Measurements from ENCODE around the gene DNAH6. TPM values are rescaled to one million over a fixed set of nuclear protein-coding genes. Genes with fewer than 3 reads are reported as not detected.
A peak's percentile ranks its signal among the peaks of the same experiment; 100 is the strongest.

The DNAH6 gene
- total RNA-seq, 1 experiment from 2014 or later, result not detected

DNA sequence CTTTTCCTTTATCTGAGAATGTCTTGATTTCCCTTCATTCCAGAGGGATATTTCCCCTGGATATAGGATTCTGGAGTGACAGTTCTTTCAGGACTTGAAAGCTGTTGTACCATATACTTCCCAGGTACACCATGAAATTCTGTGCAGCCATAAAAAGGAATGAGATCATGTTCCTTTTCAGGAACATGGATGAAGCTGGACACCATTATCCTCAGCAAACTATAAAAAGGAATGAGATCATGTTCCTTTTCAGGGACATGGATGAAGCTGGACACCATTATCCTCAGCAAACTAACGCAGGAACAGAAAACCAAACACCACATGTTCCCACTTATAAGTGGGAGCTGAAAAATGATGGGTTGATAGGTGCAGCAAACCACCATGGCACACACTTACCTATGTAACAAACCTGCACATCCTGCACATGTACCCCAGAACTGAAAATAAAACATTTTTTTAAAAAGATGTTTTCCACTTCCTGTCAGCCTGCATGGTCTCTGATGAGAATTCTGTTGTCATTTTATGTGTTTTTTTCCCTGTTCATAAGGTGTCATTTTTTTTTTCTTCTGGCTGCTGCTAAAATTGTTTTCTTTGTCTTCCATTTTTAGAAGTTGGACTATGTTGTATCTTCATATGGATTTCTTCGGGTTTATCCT, 133.3 kb downstream of the DNAH6 start:
- H3K4me1 ChIP-seq (ENCODE audit: insufficient read depth, low read length), result no peaks in the 10 kb centered on the region
- no peak overlapping the region for H2AFZ ChIP-seq (ENCODE audit: low read length)
- no peak overlapping the region for H3K9ac ChIP-seq (ENCODE audit: low read length)
- no peak for DNase-seq
- H3K27ac ChIP-seq (ENCODE audit: low read length), result no peak overlapping the region
- H3K9me2 ChIP-seq (replicated peaks; ENCODE audit: low read length), result no peaks in the 10 kb centered on the region
- TF ChIP-seq, protein P1, sequence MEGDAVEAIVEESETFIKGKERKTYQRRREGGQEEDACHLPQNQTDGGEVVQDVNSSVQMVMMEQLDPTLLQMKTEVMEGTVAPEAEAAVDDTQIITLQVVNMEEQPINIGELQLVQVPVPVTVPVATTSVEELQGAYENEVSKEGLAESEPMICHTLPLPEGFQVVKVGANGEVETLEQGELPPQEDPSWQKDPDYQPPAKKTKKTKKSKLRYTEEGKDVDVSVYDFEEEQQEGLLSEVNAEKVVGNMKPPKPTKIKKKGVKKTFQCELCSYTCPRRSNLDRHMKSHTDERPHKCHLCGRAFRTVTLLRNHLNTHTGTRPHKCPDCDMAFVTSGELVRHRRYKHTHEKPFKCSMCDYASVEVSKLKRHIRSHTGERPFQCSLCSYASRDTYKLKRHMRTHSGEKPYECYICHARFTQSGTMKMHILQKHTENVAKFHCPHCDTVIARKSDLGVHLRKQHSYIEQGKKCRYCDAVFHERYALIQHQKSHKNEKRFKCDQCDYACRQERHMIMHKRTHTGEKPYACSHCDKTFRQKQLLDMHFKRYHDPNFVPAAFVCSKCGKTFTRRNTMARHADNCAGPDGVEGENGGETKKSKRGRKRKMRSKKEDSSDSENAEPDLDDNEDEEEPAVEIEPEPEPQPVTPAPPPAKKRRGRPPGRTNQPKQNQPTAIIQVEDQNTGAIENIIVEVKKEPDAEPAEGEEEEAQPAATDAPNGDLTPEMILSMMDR (conservative IDR thresholded peaks at IDR 0.05; ENCODE audit: low read depth, low read length), result no peak
- TF ChIP-seq EZH2 (IDR thresholded peaks at IDR 0.05; ENCODE audit: low read length, unreplicated experiment), result no peak
- ChIA-PET POLR2A (ENCODE audit: unreplicated experiment) (no interaction called here), CTCF (no interaction called here)
- intact Hi-C loops (cut with micrococcal nuclease), result no loop called here
- H3K4me3 ChIP-seq (ENCODE audit: low read length), result no peak overlapping the region
- no peaks in the 10 kb centered on the region for H3F3A ChIP-seq (ENCODE audit: low read length, unreplicated experiment)
- H3K36me3 ChIP-seq (ENCODE audit: low read depth, low read length), result no peaks in the 10 kb centered on the region
- no peak overlapping the region for H3K4me2 ChIP-seq (ENCODE audit: low read length)
- peaks cover 67% of the 10 kb centered on the region for H3K27me3 ChIP-seq (ENCODE audit: low read length)
- BruUV-seq (replicated peaks), result no TSS peak
- H3K9me3 ChIP-seq (ENCODE audit: low read length), result no peaks in the 10 kb centered on the region
- no peaks in the 10 kb centered on the region for H3K79me2 ChIP-seq (ENCODE audit: low read length)
- ATAC-seq, result no peak
- H4K20me1 ChIP-seq (ENCODE audit: low read length), result no peaks in the 10 kb centered on the region

DNA sequence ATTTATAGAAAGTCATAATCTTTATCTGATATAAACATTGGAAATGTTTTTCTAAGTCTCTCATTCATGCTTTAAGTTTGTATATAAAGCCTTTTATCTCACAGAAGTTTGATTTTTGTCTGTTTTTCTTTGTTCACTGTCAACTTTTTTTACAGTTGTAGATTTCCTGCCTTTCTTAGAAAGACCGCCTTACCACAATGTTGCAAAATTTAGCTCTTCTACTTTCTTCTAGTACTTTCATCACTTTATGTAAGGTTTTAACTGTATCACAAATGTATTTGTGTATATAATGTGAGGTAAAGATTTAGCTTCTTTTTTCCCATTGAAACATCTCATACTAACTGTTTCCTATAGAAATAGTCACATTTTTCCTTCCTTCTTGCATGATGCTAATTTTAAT, 136.1 kb downstream of the DNAH6 start:
- Histone ChIP-seq H3K36me3 (ENCODE audit: low read depth, low read length) (no peaks in the 10 kb centered on the region), H3K4me3 (ENCODE audit: low read length) (no peak overlapping the region), H3K4me2 (ENCODE audit: low read length) (no peak overlapping the region), H3F3A (ENCODE audit: low read length, unreplicated experiment) (no peaks in the 10 kb centered on the region), H3K79me2 (ENCODE audit: low read length) (no peaks in the 10 kb centered on the region), H3K9ac (ENCODE audit: low read length) (no peak overlapping the region), H3K4me1 (ENCODE audit: insufficient read depth, low read length) (no peaks in the 10 kb centered on the region), H4K20me1 (ENCODE audit: low read length) (no peaks in the 10 kb centered on the region), H3K9me2 (replicated peaks; ENCODE audit: low read length) (no peaks in the 10 kb centered on the region), H3K9me3 (ENCODE audit: low read length) (no peaks in the 10 kb centered on the region), H3K27me3 (ENCODE audit: low read length) (peaks cover 72% of the 10 kb centered on the region), H2AFZ (ENCODE audit: low read length) (no peak overlapping the region), H3K27ac (ENCODE audit: low read length) (no peak overlapping the region)
- CTCF ChIA-PET, result no interaction called here
- no peak for DNase-seq
- BruUV-seq (replicated peaks), result no TSS peak
- no peak for ATAC-seq
- TF ChIP-seq, protein P1 (conservative IDR thresholded peaks at IDR 0.05; ENCODE audit: low read depth, low read length), result no peak
- no peak for TF ChIP-seq EZH2 (IDR thresholded peaks at IDR 0.05; ENCODE audit: low read length, unreplicated experiment)
- no peak for TF ChIP-seq EZH2phosphoT487 (IDR thresholded peaks at IDR 0.05; ENCODE audit: borderline replicate concordance, low read length)
- POLR2A ChIA-PET (ENCODE audit: unreplicated experiment), result no interaction called here
- intact Hi-C loops (cut with micrococcal nuclease), result no loop called here

DNA sequence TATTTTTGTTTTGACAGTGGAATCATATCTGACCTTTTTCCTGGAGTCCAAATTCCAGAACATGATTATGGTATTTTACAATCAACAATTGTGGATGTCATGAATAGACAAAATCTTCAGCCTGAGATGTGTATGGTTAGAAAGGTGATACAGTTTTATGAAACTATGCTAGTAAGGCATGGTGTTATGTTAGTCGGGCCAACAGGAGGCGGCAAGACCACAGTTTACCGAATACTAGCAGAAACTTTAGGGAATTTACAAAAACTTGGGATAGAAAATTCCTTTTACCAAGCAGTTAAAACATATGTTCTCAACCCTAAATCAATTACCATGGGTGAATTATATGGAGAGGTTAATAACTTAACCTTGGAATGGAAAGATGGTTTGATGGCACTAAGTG, 137.0 kb downstream of the DNAH6 start:
- Histone ChIP-seq H3K9ac (ENCODE audit: low read length) (no peak overlapping the region), H3K79me2 (ENCODE audit: low read length) (no peaks in the 10 kb centered on the region), H3K27me3 (ENCODE audit: low read length) (peaks cover 67% of the 10 kb centered on the region), H3K27ac (ENCODE audit: low read length) (no peak overlapping the region), H3K4me3 (ENCODE audit: low read length) (no peak overlapping the region), H3K4me1 (ENCODE audit: insufficient read depth, low read length) (no peaks in the 10 kb centered on the region), H3K9me3 (ENCODE audit: low read length) (no peaks in the 10 kb centered on the region), H3K9me2 (replicated peaks; ENCODE audit: low read length) (no peaks in the 10 kb centered on the region), H3F3A (ENCODE audit: low read length, unreplicated experiment) (no peaks in the 10 kb centered on the region), H3K4me2 (ENCODE audit: low read length) (no peak overlapping the region), H3K36me3 (ENCODE audit: low read depth, low read length) (no peaks in the 10 kb centered on the region), H4K20me1 (ENCODE audit: low read length) (no peaks in the 10 kb centered on the region), H2AFZ (ENCODE audit: low read length) (no peak overlapping the region)
- CTCF ChIA-PET, result no interaction called here
- intact Hi-C loops (cut with micrococcal nuclease), result loop anchor here (1.0 kb wide), 1 partner anchor 228 kb away; the partner anchor contains the start of gene TRABD2A
- POLR2A ChIA-PET (ENCODE audit: unreplicated experiment), result no interaction called here
- no TSS peak for BruUV-seq (replicated peaks)
- ATAC-seq (no peak), DNase-seq (no peak)
- TF ChIP-seq EZH2phosphoT487 (IDR thresholded peaks at IDR 0.05; ENCODE audit: borderline replicate concordance, low read length), result no peak
- TF ChIP-seq, protein P1 (conservative IDR thresholded peaks at IDR 0.05; ENCODE audit: low read depth, low read length), result peak; percentile 54
